Esophagus muscularis mucosa (tissue), 2 donors: ENCODE results near the gene ZNF862.

Experiments
- POLR2A ChIP-seq: fragments of 450-650 bp; IDR thresholded peaks from one replicate; pipeline ENCODE4 v1.6.1; 2017; ENCODE audit warnings: antibody characterized with exemption, moderate library complexity, mild to moderate bottlenecking, low read depth
- POLR2AphosphoS5 ChIP-seq, 2 donors: sonication (generic); formaldehyde crosslinking; IDR thresholded peaks; one replicate each; pipeline ENCODE4 v1.6.1; 2017; ENCODE audit warnings: antibody characterized with exemption in 2 of 2

GRCh38 chr7:149873970-149874643 lies 35.9 kb downstream of the ZNF862 start:
- no peak for TF ChIP-seq POLR2A
- TF ChIP-seq POLR2AphosphoS5 (IDR thresholded peaks at IDR 0.05): no peak
